CD8-positive, alpha-beta memory T cell (primary cell): ENCODE results near the gene NYAP1. TPM values are rescaled to one million over a fixed set of nuclear protein-coding genes. Genes with fewer than 3 reads are reported as not detected.

Experiments used
- CTCF ChIA-PET: fragments of 350-600 bp; sonication (Branson Sonifier 250); formaldehyde crosslinking; loops from one replicate; lab custom pipeline; 2021; ENCODE audit warnings: antibody characterized with exemption; lab: Charles Lee
- POLR2A ChIA-PET: fragments of 350-600 bp; sonication (Branson Sonifier 250); formaldehyde crosslinking; loops from one replicate; lab custom pipeline; 2021; ENCODE audit warnings: antibody characterized with exemption; lab: Charles Lee
- DNase-seq, 5 donors: peaks; one replicate each; pipeline versions ENCODE4 v3.0.0 to v3.0.0-alpha.2; 2020 to 2022; ENCODE audit warnings: mixed read lengths in 1 of 5
- H3K27ac ChIP-seq: one replicate; pipeline ENCODE4 v1.7.0; 2013; ENCODE audit warnings: low read depth, mild to moderate bottlenecking, low read length, moderate library complexity
- H3K27me3 ChIP-seq: 2 replicates; pipeline ENCODE4 v1.7.0; 2013; ENCODE audit warnings: low read length, mild to moderate bottlenecking; ENCODE audit not compliant: insufficient read depth, poor library complexity, severe bottlenecking
- H3K36me3 ChIP-seq: 2 replicates; pipeline ENCODE4 v1.7.0; 2013; ENCODE audit warnings: mild to moderate bottlenecking, low read length, moderate library complexity; ENCODE audit not compliant: insufficient read depth
- H3K4me1 ChIP-seq: 2 replicates; pipeline ENCODE4 v1.7.0; 2013; ENCODE audit warnings: mild to moderate bottlenecking, low read length, moderate library complexity; ENCODE audit not compliant: insufficient read depth
- H3K4me3 ChIP-seq: 2 replicates; pipeline ENCODE4 v1.7.0; 2013; ENCODE audit warnings: mild to moderate bottlenecking, low read length
- H3K9me3 ChIP-seq: 2 replicates; pipeline ENCODE4 v1.7.0; 2013; ENCODE audit warnings: mild to moderate bottlenecking, low read length
- H3K27ac Mint-ChIP-seq, 8 donors: one replicate each; pipeline ENCODE4 v1.8.0; 2020 to 2021; ENCODE audit warnings: mixed read lengths in 8 of 8, mild to moderate bottlenecking in 6 of 8, inconsistent platforms in 3 of 8, moderate library complexity in 3 of 8
- H3K27me3 Mint-ChIP-seq, 2 donors: one replicate each; pipeline ENCODE4 v1.8.0; 2020 to 2021; ENCODE audit warnings: mixed read lengths in 2 of 2, mild to moderate bottlenecking in 1 of 2, moderate library complexity in 1 of 2
- H3K36me3 Mint-ChIP-seq, 3 donors: one replicate each; pipeline ENCODE4 v1.8.0; 2020 to 2021; ENCODE audit warnings: mixed read lengths in 3 of 3, inconsistent platforms in 1 of 3, mild to moderate bottlenecking in 1 of 3
- H3K4me1 Mint-ChIP-seq, 3 donors: one replicate each; pipeline ENCODE4 v1.8.0; 2020 to 2021; ENCODE audit warnings: mixed read lengths in 3 of 3, inconsistent platforms in 1 of 3, mild to moderate bottlenecking in 1 of 3
- H3K4me3 Mint-ChIP-seq, 7 donors: one replicate each; pipeline ENCODE4 v1.8.0; 2020 to 2021; ENCODE audit warnings: mixed read lengths in 7 of 7, mild to moderate bottlenecking in 6 of 7, moderate library complexity in 4 of 7, inconsistent platforms in 2 of 7
- H3K9me3 Mint-ChIP-seq, 5 donors: one replicate each; pipeline ENCODE4 v1.8.0; 2020 to 2022; ENCODE audit warnings: mixed read lengths in 5 of 5, mild to moderate bottlenecking in 3 of 5, moderate library complexity in 2 of 5, inconsistent platforms in 1 of 5
- polyA plus RNA-seq: library from polyadenylated mRNA; unstranded; fragments of 300-500 nt; fragmentation: Illumina TruSeq; gene quantifications from one replicate; pipeline ENCODE4 v1.2.3, GENCODE V29; 2021
- total RNA-seq, 2 experiments: library from RNA; stranded (reverse); gene quantifications; one replicate each; pipeline ENCODE4 v1.2.3, GENCODE V29; 2021

NYAP1 gene
- total and polyA plus RNA-seq, 3 experiments from 2014 or later: 0.13 to 0.18 TPM; not detected in 1

DNA sequence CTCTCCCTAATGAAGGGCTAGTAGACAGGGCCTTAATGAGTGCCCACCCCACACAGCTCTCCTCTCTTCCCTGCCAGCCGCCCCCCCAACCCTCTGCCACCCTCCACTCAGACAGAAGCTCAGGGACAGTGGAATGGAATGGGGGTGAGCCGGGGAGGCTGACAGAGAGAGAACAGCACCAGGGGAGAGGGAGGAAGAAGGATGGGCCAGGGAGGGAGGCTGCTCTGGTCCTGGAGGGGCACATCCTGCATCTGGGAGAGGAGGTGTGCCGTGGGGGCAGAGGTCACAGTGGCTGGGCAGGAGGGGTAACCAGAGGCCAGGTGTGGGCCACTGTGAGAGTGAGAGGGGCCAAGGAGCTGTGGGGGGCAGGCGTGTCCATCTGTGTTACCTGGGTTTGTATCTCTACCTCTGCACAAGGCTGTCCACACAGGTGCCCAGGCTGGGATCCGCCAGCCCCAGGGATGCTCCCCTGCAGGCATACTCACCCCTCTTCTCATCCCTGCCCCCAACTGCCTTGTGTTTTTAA lies 2.4 kb downstream of the NYAP1 start:
- CTCF ChIA-PET: interaction anchor here (1.0 to 1.9 kb wide), 3 partner anchors 17 to 55 kb away, joined by 3 to 7 read pairs (median 5); partner anchors contain the start of gene AGFG2

DNA sequence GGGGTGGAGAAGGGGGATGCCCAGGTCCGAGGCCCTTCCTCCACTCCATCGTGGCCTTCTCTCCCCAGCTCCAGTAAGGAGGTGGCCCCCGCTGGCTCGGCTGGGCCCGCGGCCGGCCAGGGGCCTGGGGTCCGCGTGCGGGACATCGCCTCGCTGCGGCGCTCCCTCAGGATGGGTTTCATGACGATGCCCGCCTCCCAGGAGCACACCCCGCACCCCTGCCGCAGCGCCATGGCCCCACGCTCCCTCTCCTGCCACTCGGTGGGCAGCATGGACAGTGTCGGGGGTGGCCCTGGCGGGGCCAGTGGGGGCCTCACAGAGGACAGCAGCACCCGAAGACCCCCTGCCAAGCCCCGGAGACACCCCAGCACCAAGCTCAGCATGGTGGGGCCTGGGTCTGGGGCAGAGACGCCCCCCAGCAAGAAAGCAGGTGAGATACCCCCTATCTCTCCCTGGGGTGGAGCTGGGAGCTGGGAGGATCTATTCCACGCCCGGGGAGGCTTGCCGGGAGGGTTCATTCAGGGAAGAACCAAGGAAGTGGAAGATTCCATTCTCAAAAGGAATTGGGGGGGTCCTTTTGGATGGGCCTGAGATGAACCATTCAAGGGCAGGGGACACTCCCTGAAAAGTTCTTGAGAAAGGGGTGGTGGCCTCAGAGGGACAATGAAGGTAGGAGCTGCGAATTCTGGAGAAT lies 3.2 kb downstream of the NYAP1 start:
- no peak overlapping the region for H3K4me3 ChIP-seq
- DNase-seq: no peak
- ChIA-PET CTCF (interaction anchor here (1.0 kb wide), 1 partner anchor 55 kb away, joined by 3 read pairs; no protein-coding TSS in a partner anchor), POLR2A (no interaction called here)
- Mint-ChIP-seq H3K27ac (no peak overlapping the region), H3K4me3 (peak overlapping the region in 1 of 7 donors; percentile 56), H3K9me3 (no peaks in the 10 kb centered on the region), H3K36me3 (no peaks in the 10 kb centered on the region), H3K27me3 (no peaks in the 10 kb centered on the region), H3K4me1 (peaks cover 10 to 22% (median 11%) of the 10 kb centered on the region in 3 donors)
- no peaks in the 10 kb centered on the region for H3K27me3 ChIP-seq
- H3K9me3 ChIP-seq: no peaks in the 10 kb centered on the region
- H3K27ac ChIP-seq: no peak overlapping the region
- no peaks in the 10 kb centered on the region for H3K36me3 ChIP-seq
- H3K4me1 ChIP-seq: peaks cover 11% of the 10 kb centered on the region

More for the DNA sequence above, 2.4 kb downstream of the NYAP1 start:
- Mint-ChIP-seq H3K36me3 (no peaks in the 10 kb centered on the region), H3K27me3 (no peaks in the 10 kb centered on the region), H3K4me3 (peak overlapping the region in 3 of 7 donors; percentile 1 to 58 (median 54)), H3K9me3 (no peaks in the 10 kb centered on the region), H3K4me1 (peaks cover 14 to 25% (median 14%) of the 10 kb centered on the region in 3 donors), H3K27ac (peak overlapping the region in 4 of 8 donors; percentile 7 to 68 (median 30))
- POLR2A ChIA-PET: interaction anchor here (0.6 kb wide), 1 partner anchor 63 kb away, joined by 4 read pairs; no protein-coding TSS in a partner anchor
- no peaks in the 10 kb centered on the region for H3K9me3 ChIP-seq
- DNase-seq: no peak
- H3K27ac ChIP-seq: no peak overlapping the region
- no peaks in the 10 kb centered on the region for H3K36me3 ChIP-seq
- H3K27me3 ChIP-seq: no peaks in the 10 kb centered on the region
- H3K4me3 ChIP-seq: no peak overlapping the region
- H3K4me1 ChIP-seq: peaks cover 11% of the 10 kb centered on the region

GRCh38 chr7:100488333-100489095 lies 4.8 kb downstream of the NYAP1 start:
- Histone ChIP-seq H3K27ac (no peak overlapping the region), H3K9me3 (no peaks in the 10 kb centered on the region), H3K27me3 (no peaks in the 10 kb centered on the region), H3K36me3 (no peaks in the 10 kb centered on the region), H3K4me1 (no peaks in the 10 kb centered on the region), H3K4me3 (no peak overlapping the region)
- Mint-ChIP-seq H3K4me1 (peaks cover 9 to 26% (median 12%) of the 10 kb centered on the region in 3 donors), H3K4me3 (no peak overlapping the region), H3K9me3 (no peaks in the 10 kb centered on the region), H3K27ac (no peak overlapping the region), H3K27me3 (peaks cover 0 to 2% of the 10 kb centered on the region in 2 donors), H3K36me3 (no peaks in the 10 kb centered on the region)
- ChIA-PET POLR2A (no interaction called here), CTCF (interaction anchor here (1.8 kb wide), 1 partner anchor 71 kb away, joined by 9 read pairs; no protein-coding TSS in a partner anchor)
- no peak for DNase-seq

DNA sequence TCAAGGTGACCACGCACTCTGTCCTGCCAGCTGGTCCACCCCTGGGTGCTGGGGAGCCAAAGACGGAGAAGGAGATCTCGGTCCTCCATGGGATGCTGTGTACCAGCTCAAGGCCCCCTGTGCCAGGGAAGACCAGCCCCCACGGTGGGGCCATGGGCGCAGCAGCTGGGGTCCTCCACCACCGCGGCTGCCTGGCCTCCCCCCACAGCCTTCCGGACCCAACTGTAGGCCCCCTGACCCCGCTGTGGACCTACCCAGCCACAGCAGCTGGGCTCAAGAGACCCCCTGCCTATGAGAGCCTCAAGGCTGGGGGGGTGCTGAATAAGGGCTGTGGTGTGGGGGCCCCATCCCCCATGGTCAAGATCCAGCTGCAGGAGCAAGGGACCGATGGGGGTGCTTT lies 5.4 kb downstream of the NYAP1 start:
- Mint-ChIP-seq H3K4me3 (no peak overlapping the region), H3K36me3 (no peaks in the 10 kb centered on the region)

DNA sequence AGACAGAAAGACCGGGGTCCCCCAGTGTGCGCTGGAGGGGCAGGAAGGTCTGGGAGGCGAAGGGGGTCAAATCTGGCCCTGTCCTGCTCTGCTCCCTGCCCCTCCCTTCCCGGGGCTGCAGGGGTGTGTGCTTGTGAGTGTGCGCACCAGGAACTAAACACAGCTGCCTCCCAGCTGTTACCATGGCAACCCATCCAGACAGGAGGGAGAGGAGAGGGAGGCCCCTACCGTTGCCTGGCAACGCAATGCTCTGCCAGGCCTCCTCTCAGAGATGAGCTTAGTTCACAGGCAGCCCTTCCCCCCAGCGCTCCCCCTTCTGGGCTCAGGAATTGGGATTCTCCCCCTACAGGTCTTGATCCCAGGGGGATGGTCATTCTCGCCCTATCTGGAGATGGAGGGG lies 6.1 kb downstream of the NYAP1 start:
- H3K27me3 Mint-ChIP-seq: peaks cover 0 to 2% of the 10 kb centered on the region in 2 donors
- Histone ChIP-seq H3K4me3 (no peak overlapping the region), H3K9me3 (no peaks in the 10 kb centered on the region), H3K27me3 (no peaks in the 10 kb centered on the region), H3K4me1 (no peaks in the 10 kb centered on the region), H3K36me3 (no peaks in the 10 kb centered on the region), H3K27ac (no peak overlapping the region)
- H3K36me3 Mint-ChIP-seq: no peaks in the 10 kb centered on the region
- ChIA-PET CTCF (interaction anchor here (1.5 to 1.8 kb wide), 2 partner anchors 63 to 70 kb away, joined by 3 to 9 read pairs; no protein-coding TSS in a partner anchor), POLR2A (no interaction called here)
- peak in 1 of 5 donors; percentile 70 for DNase-seq
- no peak overlapping the region for H3K4me3 Mint-ChIP-seq
- H3K4me1 Mint-ChIP-seq: peaks cover 9 to 23% (median 9%) of the 10 kb centered on the region in 3 donors
- peak overlapping the region in 1 of 8 donors; percentile 54 for H3K27ac Mint-ChIP-seq
- H3K9me3 Mint-ChIP-seq: no peaks in the 10 kb centered on the region

More for the DNA sequence above, 5.4 kb downstream of the NYAP1 start:
- no peaks in the 10 kb centered on the region for H3K36me3 ChIP-seq
- Mint-ChIP-seq H3K4me1 (peaks cover 9 to 28% (median 12%) of the 10 kb centered on the region in 3 donors), H3K27ac (no peak overlapping the region), H3K27me3 (peaks cover 0 to 2% of the 10 kb centered on the region in 2 donors), H3K9me3 (no peaks in the 10 kb centered on the region)
- ChIA-PET POLR2A (no interaction called here), CTCF (interaction anchor here (1.5 to 1.8 kb wide), 2 partner anchors 64 to 70 kb away, joined by 3 to 9 read pairs; no protein-coding TSS in a partner anchor)
- no peaks in the 10 kb centered on the region for H3K27me3 ChIP-seq
- no peak overlapping the region for H3K4me3 ChIP-seq
- no peaks in the 10 kb centered on the region for H3K9me3 ChIP-seq
- no peak overlapping the region for H3K27ac ChIP-seq
- DNase-seq: no peak
- no peaks in the 10 kb centered on the region for H3K4me1 ChIP-seq

GRCh38 chr7:100490483-100491191 lies 6.9 kb downstream of the NYAP1 start:
- CTCF ChIA-PET: interaction anchor here (1.5 to 4.0 kb wide), 3 partner anchors 21 to 69 kb away, joined by 3 to 20 read pairs (median 9); no protein-coding TSS in a partner anchor
- POLR2A ChIA-PET: interaction anchor here (0.6 kb wide), 1 partner anchor 69 kb away, joined by 5 read pairs; no protein-coding TSS in a partner anchor
- H3K4me1 Mint-ChIP-seq: peaks cover 8 to 22% (median 9%) of the 10 kb centered on the region in 3 donors

GRCh38 chr7:100491192-100491578 lies 7.5 kb downstream of the NYAP1 start:
- no peaks in the 10 kb centered on the region for H3K9me3 Mint-ChIP-seq
- Histone ChIP-seq H3K27me3 (no peaks in the 10 kb centered on the region), H3K27ac (no peak overlapping the region), H3K4me1 (no peaks in the 10 kb centered on the region), H3K9me3 (no peaks in the 10 kb centered on the region), H3K36me3 (no peaks in the 10 kb centered on the region), H3K4me3 (no peak overlapping the region)
- ChIA-PET POLR2A (interaction anchor here (0.6 kb wide), 1 partner anchor 69 kb away, joined by 5 read pairs; no protein-coding TSS in a partner anchor), CTCF (interaction anchor here (1.3 to 4.0 kb wide), 3 partner anchors 22 to 73 kb away, joined by 3 to 20 read pairs (median 3); no protein-coding TSS in a partner anchor)
- no peak for DNase-seq
- H3K27ac Mint-ChIP-seq: no peak overlapping the region
- no peaks in the 10 kb centered on the region for H3K36me3 Mint-ChIP-seq
- H3K27me3 Mint-ChIP-seq: peaks cover 2% of the 10 kb centered on the region in 2 donors
- no peak overlapping the region for H3K4me3 Mint-ChIP-seq
- H3K4me1 Mint-ChIP-seq: peaks cover 6 to 22% (median 9%) of the 10 kb centered on the region in 3 donors

More at GRCh38 chr7:100490483-100491191, 6.9 kb downstream of the NYAP1 start:
- no peak overlapping the region for H3K4me3 Mint-ChIP-seq
- H3K27me3 Mint-ChIP-seq: peaks cover 0 to 2% of the 10 kb centered on the region in 2 donors
- Histone ChIP-seq H3K27me3 (no peaks in the 10 kb centered on the region), H3K9me3 (no peaks in the 10 kb centered on the region), H3K36me3 (no peaks in the 10 kb centered on the region), H3K4me1 (no peaks in the 10 kb centered on the region), H3K4me3 (no peak overlapping the region), H3K27ac (no peak overlapping the region)
- no peaks in the 10 kb centered on the region for H3K36me3 Mint-ChIP-seq
- no peak overlapping the region for H3K27ac Mint-ChIP-seq
- DNase-seq: no peak
- no peaks in the 10 kb centered on the region for H3K9me3 Mint-ChIP-seq
